IPS DF 19.7 (cell line): ENCODE measurements around the gene UBTD1.
A peak's percentile ranks its signal among the peaks of the same experiment; 100 is the strongest.

Source experiments
- DNase-seq: peaks from one replicate; pipeline ENCODE4 v3.0.0-alpha.2; 2013; ENCODE audit warnings: low read depth, low spot score

Gene UBTD1

GRCh38 chr10:97584060-97584797, 85.5 kb downstream of the UBTD1 start, which contains the start of gene HOGA1:
Gene HOGA1, plus strand, starts transcription at chr10:97584389. Its CDS starts 315 bp downstream, at chr10:97584704.
- DNase-seq, result peak; percentile 65

DNA sequence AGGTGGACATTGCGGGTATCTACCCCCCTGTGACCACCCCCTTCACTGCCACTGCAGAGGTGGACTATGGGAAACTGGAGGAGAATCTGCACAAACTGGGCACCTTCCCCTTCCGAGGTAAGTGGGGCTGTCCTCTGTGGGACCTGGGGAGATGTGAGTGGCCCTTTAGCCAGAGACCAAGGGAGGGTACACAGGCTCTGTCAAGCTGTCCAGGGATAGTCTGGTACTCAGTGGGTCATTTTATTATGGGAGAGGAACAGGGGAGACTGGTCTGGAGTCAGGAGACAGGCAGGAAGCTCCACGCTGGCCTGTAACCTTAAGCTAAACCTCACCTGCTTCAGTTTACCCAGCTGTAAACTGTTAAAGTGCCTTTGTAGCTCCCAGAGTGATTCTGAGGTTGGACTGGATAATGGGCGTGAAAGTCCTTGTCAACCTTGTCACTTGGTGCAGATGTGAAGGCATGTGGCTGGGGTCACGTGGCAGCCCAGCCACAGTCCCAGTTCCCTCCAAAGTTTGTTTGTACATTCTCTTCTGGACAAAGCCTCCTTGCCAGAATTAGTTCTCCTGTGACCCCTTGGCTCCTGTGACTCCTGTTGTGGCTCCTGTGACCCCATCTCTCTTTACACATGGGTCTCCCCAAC, 86.2 kb downstream of the UBTD1 start:
- DNase-seq, result no peak

- no peak for DNase-seq
Observed at GRCh38 chr10:97585439-97585811, 86.7 kb downstream of the UBTD1 start.

GRCh38 chr10:97587183-97587582, 88.5 kb downstream of the UBTD1 start:
- DNase-seq, result no peak

GRCh38 chr10:97589479-97589878, 90.8 kb downstream of the UBTD1 start, which contains the start of gene C10orf62:
Gene C10orf62, plus strand, starts transcription at chr10:97589721. Its CDS starts 177 bp downstream, at chr10:97589898.
- DNase-seq, result no peak

DNA sequence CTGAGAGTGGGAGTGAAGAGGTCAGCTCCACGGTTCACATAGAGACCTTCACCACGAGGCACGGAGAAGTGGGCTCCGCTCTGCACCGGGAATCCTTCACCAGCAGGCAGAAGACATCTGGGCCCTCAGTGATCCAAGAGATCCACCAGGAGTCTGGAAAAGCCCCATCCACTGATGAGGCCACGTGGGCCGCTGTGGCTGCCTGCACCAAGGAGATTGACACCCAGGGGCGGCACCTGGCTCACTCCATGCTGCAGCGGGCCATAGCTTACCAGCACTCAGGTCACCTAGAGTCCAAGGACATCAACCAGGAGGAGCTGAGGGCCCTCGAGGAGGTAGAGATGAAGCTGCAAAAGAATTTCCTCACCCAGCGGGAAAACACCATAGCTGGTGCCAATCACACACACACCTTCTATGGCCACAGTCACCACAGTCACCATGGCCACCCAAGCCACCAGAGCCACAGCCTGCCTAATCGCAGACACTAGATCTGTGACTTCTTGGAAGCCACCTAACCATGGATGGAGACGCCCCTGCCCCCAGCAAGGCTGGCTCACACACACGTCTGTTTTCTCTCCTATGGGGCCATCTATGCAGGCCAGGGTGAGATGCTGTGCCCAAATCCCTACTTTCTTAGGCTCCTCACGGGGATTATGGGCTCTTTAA, 91.5 kb downstream of the UBTD1 start:
- no peak for DNase-seq

GRCh38 chr10:97590748-97591495, 92.2 kb downstream of the UBTD1 start:
- no peak for DNase-seq

- no peak for DNase-seq
Observed at GRCh38 chr10:97593421-97593820, 94.7 kb downstream of the UBTD1 start.

DNA sequence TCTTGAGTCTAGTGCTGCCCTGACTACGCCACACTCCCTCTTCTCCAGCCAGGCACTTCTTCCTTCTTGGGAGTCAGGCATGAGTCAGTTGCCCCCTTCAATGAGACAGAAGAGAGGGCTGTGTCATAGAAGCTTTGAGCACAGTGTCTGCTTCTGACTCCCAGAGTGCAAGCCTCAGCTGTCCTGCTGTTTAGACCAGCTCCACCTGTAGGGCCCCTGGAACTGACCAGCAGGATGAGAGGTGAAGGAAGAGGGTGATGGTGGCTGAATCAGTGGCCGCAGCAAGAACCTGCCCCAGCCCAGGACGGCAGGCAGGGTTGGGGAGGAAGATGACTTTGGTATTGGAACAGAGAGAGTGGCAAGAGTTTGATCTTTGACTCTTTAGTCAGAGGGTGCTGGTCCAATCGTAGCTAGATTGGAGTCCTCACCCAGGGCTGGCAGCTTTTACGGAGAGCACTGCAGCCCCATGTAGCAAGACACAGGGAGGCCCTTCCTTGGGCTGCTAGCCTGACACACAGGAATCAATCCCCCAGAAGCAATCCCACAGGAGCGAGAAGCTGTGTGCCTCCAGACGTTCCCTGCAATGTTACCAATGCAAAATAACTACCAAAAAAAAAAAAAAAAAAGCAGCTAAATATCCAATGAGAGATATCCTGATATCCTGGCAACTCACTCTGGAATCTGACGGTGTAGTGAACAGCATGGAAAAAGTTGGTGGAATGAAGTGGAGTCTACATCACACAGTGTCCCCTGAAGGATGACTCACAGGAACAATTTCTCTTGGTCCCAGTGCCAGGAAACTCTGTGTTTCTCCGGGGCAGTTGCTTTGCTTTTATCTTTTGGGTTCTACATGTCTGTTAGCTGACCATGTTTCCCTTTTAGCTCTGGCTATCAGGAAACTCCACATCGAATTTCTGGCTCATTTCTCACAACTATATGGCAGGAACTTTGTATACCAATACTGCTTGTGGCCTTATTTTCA, 97.7 kb downstream of the UBTD1 start:
- DNase-seq, result no peak

- DNase-seq, result no peak
Observed at GRCh38 chr10:97597778-97598177, 99.1 kb downstream of the UBTD1 start.

- no peak for DNase-seq
Observed at GRCh38 chr10:97598407-97599271, 99.9 kb downstream of the UBTD1 start.

GRCh38 chr10:97599272-97599619, 100.5 kb downstream of the UBTD1 start:
- DNase-seq, result no peak

DNA sequence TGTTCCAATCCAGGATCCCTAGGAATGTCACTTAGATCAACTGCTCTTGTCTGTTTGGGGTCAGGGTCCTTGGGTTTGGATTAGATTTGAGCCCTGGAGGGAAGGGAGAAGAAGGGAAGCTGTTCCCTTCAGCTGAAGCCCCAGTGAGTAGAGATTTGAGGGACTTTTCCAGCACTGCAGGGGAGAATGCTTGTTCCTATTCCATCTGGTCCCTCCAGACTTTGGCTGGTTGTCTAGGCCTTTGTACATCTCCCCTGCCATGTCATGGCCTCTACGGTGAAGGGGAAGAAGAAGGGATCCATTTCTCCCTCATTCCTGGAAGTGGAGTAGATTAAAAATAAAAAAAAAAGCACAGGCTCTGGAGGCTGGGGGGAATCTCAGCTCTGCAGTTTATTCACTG, 101.9 kb downstream of the UBTD1 start:
- no peak for DNase-seq

DNA sequence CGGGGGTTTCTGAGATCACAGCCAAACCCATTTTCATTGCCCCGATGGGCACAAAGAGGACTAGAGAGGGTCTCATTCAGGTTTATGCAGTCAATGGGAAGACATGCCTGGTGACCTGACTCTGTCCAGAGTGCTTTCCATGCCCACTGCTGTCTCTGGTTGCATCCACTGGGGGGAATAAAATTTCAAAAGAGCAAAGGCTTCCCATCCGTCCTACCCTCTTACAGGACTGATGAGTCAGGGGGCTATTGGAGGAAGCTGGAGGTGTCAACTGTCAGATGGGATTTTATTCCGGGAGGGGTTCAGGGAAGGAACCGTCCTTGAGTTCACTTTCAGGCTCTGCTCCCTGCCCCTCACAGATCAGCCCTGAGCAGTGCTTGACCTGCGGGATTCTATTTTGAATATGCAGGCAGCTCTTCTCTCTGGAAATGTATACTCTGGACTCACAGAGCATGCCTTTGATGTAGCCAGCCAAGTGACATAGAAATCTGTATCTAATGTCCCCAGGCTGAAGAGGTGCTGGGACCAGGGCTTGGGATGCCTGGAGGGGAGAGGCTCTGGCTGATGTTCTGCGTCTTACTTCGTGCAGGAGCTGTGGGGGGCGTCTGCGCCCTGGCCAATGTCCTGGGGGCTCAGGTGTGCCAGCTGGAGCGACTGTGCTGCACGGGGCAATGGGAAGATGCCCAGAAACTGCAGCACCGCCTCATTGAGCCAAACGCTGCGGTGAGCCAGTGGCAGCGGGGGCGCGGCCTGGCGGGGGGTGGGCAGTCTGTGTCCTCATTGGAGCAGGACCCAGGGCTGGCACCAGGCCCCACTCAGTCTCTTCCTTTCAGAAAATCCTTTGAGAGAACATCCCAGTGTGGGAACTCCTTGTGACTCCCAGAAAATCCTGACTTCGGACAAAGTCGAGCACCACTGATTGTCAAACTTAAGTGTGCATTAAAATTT, 102.8 kb downstream of the UBTD1 start:
- DNase-seq, result no peak

- no peak for DNase-seq
Observed at GRCh38 chr10:97607095-97607636, 108.4 kb downstream of the UBTD1 start.

GRCh38 chr10:97608991-97609561, 110.4 kb downstream of the UBTD1 start:
- no peak for DNase-seq

GRCh38 chr10:97611473-97611872, 112.7 kb downstream of the UBTD1 start:
- DNase-seq, result no peak

GRCh38 chr10:97612386-97612785, 113.7 kb downstream of the UBTD1 start:
- peak; percentile 25 for DNase-seq
